8988T (cell line): Measurements from ENCODE around the gene AQP3.
"Not testable (repeated sequence)": the region's sequence is repeated elsewhere in the genome, so short reads cannot be mapped to it uniquely, and the experiment has no call there.

Experiments used
- DNase-seq: peaks from one replicate; pipeline ENCODE4 v3.0.0; 2011

AQP3 gene

GRCh38 chr9:33408087-33408486, 39.3 kb downstream of the AQP3 start:
- no peak for DNase-seq

GRCh38 chr9:33407061-33407460, 40.3 kb downstream of the AQP3 start:
- DNase-seq: no peak

- DNase-seq: no peak
These were observed 42.5 kb downstream of the AQP3 start for GRCh38 chr9:33404788-33405362.

- DNase-seq: no peak
These were observed 43.2 kb downstream of the AQP3 start for GRCh38 chr9:33403941-33404787.

GRCh38 chr9:33402371-33402770, 45.0 kb downstream of the AQP3 start, which contains the start of gene AQP7:
TSS of gene AQP7 (minus strand) at chr9:33402568. CDS start at chr9:33401262, 1,306 bp downstream.
- not testable (repeated sequence) for DNase-seq

GRCh38 chr9:33401809-33402208, 45.6 kb downstream of the AQP3 start:
- DNase-seq: not testable (repeated sequence)

GRCh38 chr9:33399047-33399446, 48.3 kb downstream of the AQP3 start:
- DNase-seq: not testable (repeated sequence)

- DNase-seq: not testable (repeated sequence)
These were observed 49.6 kb downstream of the AQP3 start for GRCh38 chr9:33397801-33398200.

GRCh38 chr9:33395159-33395879, 52.1 kb downstream of the AQP3 start:
- DNase-seq: not testable (repeated sequence)

GRCh38 chr9:33393986-33394385, 53.4 kb downstream of the AQP3 start:
- not testable (repeated sequence) for DNase-seq

GRCh38 chr9:33393581-33393980, 53.8 kb downstream of the AQP3 start:
- no peak for DNase-seq

GRCh38 chr9:33392591-33393021, 54.8 kb downstream of the AQP3 start:
- not testable (repeated sequence) for DNase-seq
